ENCODE results near the gene BIN2. TPM values are rescaled to one million over a fixed set of nuclear protein-coding genes. Genes with fewer than 3 reads are reported as not detected.
"Not testable (repeated sequence)": the region's sequence is repeated elsewhere in the genome, so short reads cannot be mapped to it uniquely, and the experiment has no call there.

BIN2 gene
- total RNA-seq, 1 experiment from 2014 or later: 0.39 TPM

DNA sequence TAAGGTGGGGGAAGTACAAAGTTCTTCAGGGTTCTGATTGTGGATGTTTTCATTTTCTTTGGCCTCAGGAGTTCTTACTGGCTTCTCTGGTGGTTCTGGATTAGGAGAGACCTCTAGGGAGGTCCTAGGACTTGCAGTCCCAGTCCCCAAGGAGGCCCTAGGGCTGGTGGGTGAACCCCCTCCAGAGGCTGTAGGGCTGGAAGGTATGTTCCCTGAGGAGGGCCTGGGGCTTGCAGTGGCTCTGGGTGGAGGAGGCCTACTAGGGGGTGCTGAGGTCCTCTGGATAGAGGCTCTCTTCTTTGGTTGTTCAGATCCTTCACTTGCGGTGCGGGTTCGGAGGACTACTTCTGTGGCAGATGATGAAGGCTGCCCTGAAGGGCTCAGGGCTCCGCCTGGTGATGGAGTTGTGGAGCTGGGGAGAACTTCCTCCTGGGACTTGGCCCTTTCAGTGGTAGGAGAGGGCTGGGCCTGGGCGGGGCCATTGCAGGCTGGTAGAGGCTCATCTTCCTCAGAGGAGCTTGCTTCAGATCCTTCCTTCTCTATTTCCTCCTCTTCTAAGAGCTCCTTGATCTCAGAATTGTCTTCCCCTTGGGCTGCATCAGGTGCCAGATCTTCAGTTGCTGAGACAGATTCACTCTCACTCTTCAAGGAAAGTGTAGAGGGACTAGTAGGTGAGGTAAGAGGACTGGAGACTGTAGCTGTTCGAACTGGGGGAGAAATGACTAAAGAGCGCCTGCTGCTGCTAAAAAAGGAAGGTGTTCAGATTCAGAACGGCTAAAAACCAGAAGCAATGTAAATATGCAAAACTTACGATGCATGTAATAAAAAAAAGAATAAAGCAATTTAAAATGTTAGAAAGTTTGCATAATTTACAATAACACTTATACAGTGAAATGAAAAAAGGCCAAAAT is 32.1 kb downstream of the BIN2 start:
- H3K9me3 ChIP-seq (ENCODE audit: control insufficient read depth, insufficient read depth, low read depth, low read length); H3K27me3 ChIP-seq (ENCODE audit: control insufficient read depth, insufficient read depth, low read length); H3K4me1 ChIP-seq (ENCODE audit: control insufficient read depth, insufficient read depth, low read length); H3K27ac ChIP-seq (ENCODE audit: low read length); H3K36me3 ChIP-seq (ENCODE audit: control insufficient read depth, insufficient read depth, low read length); H3K4me3 ChIP-seq (ENCODE audit: low read depth in 2 of 2, low read length in 2 of 2); DNase-seq (ENCODE audit: low read depth, low spot score); intact Hi-C loops (cut with micrococcal nuclease; ENCODE audit: unreplicated experiment); BruUV-seq (replicated peaks); in situ Hi-C loops (cut with HindIII; ENCODE audit: low pct_unique_long_range_greater_than_20kb, low sequenced_read_pairs): not testable (repeated sequence)
- ChIA-PET CTCF (interaction anchor here (0.6 kb wide), 1 partner anchor 123 kb away, joined by 5 read pairs; no protein-coding TSS in a partner anchor), POLR2A (interaction anchor here (0.6 to 0.7 kb wide), 2 partner anchors 133 to 146 kb away, joined by 7 read pairs; no protein-coding TSS in a partner anchor)
- ATAC-seq: peak; percentile 70; the same call in 1 of the 2 replicates

DNA sequence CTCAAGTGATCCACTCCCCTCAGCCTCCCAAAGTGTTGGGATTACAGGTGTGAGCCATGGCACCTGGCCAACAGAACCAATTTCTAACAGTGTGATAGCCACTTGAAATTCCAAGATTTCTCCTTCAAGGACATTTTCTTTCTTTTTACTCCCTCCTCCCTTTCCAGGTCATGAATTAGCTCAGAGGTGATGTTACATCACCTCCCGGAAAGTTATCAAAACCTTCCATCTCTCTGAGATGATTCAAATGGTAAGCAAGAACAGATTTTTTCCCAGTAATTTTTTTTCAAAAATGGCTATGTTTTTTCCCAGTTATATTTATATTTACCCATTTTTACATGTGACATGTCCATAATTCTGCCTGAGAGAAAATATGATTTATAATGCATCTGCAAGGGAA is 38.1 kb downstream of the BIN2 start:
- in situ Hi-C loops (cut with HindIII; ENCODE audit: low pct_unique_long_range_greater_than_20kb, low sequenced_read_pairs) (no loop called here), intact Hi-C loops (cut with micrococcal nuclease; ENCODE audit: unreplicated experiment) (no loop called here)
- no peak for TF ChIP-seq SIN3A (IDR thresholded peaks at IDR 0.05; ENCODE audit: borderline replicate concordance, insufficient read depth, low read depth, low read length)
- TF ChIP-seq, protein P1, sequence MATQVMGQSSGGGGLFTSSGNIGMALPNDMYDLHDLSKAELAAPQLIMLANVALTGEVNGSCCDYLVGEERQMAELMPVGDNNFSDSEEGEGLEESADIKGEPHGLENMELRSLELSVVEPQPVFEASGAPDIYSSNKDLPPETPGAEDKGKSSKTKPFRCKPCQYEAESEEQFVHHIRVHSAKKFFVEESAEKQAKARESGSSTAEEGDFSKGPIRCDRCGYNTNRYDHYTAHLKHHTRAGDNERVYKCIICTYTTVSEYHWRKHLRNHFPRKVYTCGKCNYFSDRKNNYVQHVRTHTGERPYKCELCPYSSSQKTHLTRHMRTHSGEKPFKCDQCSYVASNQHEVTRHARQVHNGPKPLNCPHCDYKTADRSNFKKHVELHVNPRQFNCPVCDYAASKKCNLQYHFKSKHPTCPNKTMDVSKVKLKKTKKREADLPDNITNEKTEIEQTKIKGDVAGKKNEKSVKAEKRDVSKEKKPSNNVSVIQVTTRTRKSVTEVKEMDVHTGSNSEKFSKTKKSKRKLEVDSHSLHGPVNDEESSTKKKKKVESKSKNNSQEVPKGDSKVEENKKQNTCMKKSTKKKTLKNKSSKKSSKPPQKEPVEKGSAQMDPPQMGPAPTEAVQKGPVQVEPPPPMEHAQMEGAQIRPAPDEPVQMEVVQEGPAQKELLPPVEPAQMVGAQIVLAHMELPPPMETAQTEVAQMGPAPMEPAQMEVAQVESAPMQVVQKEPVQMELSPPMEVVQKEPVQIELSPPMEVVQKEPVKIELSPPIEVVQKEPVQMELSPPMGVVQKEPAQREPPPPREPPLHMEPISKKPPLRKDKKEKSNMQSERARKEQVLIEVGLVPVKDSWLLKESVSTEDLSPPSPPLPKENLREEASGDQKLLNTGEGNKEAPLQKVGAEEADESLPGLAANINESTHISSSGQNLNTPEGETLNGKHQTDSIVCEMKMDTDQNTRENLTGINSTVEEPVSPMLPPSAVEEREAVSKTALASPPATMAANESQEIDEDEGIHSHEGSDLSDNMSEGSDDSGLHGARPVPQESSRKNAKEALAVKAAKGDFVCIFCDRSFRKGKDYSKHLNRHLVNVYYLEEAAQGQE (IDR thresholded peaks at IDR 0.05; ENCODE audit: insufficient read depth in 1 of 2, low read depth in 2 of 2, low read length in 1 of 2): no peak
- TF ChIP-seq TCF7L2 (IDR thresholded peaks at IDR 0.05; ENCODE audit: low read depth, low read length): no peak
- TF ChIP-seq, protein P2, sequence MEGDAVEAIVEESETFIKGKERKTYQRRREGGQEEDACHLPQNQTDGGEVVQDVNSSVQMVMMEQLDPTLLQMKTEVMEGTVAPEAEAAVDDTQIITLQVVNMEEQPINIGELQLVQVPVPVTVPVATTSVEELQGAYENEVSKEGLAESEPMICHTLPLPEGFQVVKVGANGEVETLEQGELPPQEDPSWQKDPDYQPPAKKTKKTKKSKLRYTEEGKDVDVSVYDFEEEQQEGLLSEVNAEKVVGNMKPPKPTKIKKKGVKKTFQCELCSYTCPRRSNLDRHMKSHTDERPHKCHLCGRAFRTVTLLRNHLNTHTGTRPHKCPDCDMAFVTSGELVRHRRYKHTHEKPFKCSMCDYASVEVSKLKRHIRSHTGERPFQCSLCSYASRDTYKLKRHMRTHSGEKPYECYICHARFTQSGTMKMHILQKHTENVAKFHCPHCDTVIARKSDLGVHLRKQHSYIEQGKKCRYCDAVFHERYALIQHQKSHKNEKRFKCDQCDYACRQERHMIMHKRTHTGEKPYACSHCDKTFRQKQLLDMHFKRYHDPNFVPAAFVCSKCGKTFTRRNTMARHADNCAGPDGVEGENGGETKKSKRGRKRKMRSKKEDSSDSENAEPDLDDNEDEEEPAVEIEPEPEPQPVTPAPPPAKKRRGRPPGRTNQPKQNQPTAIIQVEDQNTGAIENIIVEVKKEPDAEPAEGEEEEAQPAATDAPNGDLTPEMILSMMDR (IDR thresholded peaks at IDR 0.05): no peak
- TF ChIP-seq POLR2AphosphoS5 (IDR thresholded peaks at IDR 0.05; ENCODE audit: low read depth, low read length): no peak
- ATAC-seq (no peak), DNase-seq (ENCODE audit: low read depth, low spot score) (no peak)
- CTCF ChIA-PET: no interaction called here
- POLR2A ChIA-PET: interaction anchor here (0.6 kb wide), 1 partner anchor 474 kb away, joined by 9 read pairs; no protein-coding TSS in a partner anchor
- H3K27me3 ChIP-seq (ENCODE audit: control insufficient read depth, insufficient read depth, low read length): no peaks in the 10 kb centered on the region; the same call in 1 of the 2 replicates
- H3K9me3 ChIP-seq (ENCODE audit: control insufficient read depth, insufficient read depth, low read depth, low read length): no peaks in the 10 kb centered on the region
- H3K4me1 ChIP-seq (ENCODE audit: control insufficient read depth, insufficient read depth, low read length): no peaks in the 10 kb centered on the region
- no peak overlapping the region for H3K4me3 ChIP-seq (ENCODE audit: low read depth in 2 of 2, low read length in 2 of 2)
- no TSS peak for BruUV-seq (replicated peaks)
- H3K27ac ChIP-seq (ENCODE audit: low read length): no peak overlapping the region
- H3K36me3 ChIP-seq (ENCODE audit: control insufficient read depth, insufficient read depth, low read length): no peaks in the 10 kb centered on the region

Data from Panc1 (cell line).